IMR-90 (cell line): ENCODE results near the gene STK33.

Experiments
- CEBPB ChIP-seq: IDR thresholded peaks from 2 replicates; pipeline ENCODE4 v1.6.1; 2012; ENCODE audit warnings: low read depth, low read length, improper control_type of control experiment
- CTCF ChIP-seq: conservative IDR thresholded peaks from 2 replicates; pipeline ENCODE4 v1.5.1; 2012; ENCODE audit warnings: mild to moderate bottlenecking, low read depth, low read length, improper control_type of control experiment
- FOS ChIP-seq: fragments of 150-350 bp; IDR thresholded peaks from 2 replicates; pipeline ENCODE4 v1.6.1; 2016; ENCODE audit warnings: low read depth, low read length
- MAFK ChIP-seq: IDR thresholded peaks from 2 replicates; pipeline ENCODE4 v1.6.1; 2012; ENCODE audit warnings: low read depth, low read length, improper control_type of control experiment
- MXI1 ChIP-seq: IDR thresholded peaks from 2 replicates; pipeline ENCODE4 v1.6.1; 2012; ENCODE audit warnings: low read depth, mild to moderate bottlenecking, low read length, moderate library complexity, borderline replicate concordance
- POLR2A ChIP-seq: IDR thresholded peaks from 2 replicates; pipeline ENCODE4 v1.6.1; 2012; ENCODE audit warnings: mild to moderate bottlenecking, low read depth, low read length
- RAD21 ChIP-seq: IDR thresholded peaks from 2 replicates; pipeline ENCODE4 v1.6.1; 2012; ENCODE audit warnings: low read length, improper control_type of control experiment
- RCOR1 ChIP-seq: IDR thresholded peaks from 2 replicates; pipeline ENCODE4 v1.6.1; 2012; ENCODE audit warnings: mild to moderate bottlenecking, low read length, improper control_type of control experiment; ENCODE audit not compliant: insufficient replicate concordance
- RFX5 ChIP-seq: IDR thresholded peaks from 2 replicates; pipeline ENCODE4 v1.8.0; 2012; ENCODE audit warnings: low read depth, mild to moderate bottlenecking, low read length, moderate library complexity
- SMC3 ChIP-seq: fragments of 150-350 bp; IDR thresholded peaks from 2 replicates; pipeline ENCODE4 v1.6.1; 2016; ENCODE audit warnings: low read depth, mild to moderate bottlenecking, antibody characterized with exemption, low read length, moderate library complexity
- TF ChIP-seq, protein P1 (sequence below): fragments of 150-350 bp; IDR thresholded peaks from 2 replicates; pipeline ENCODE4 v1.6.1; 2017; ENCODE audit warnings: mild to moderate bottlenecking, antibody characterized with exemption, low read length, low read depth

- TF ChIP-seq CTCF (no peak), RCOR1 (no peak), SMC3 (no peak), MXI1 (no peak), POLR2A (no peak), MAFK (no peak), RAD21 (no peak), FOS (no peak), CEBPB (no peak), RFX5 (no peak)
- TF ChIP-seq, protein P1, sequence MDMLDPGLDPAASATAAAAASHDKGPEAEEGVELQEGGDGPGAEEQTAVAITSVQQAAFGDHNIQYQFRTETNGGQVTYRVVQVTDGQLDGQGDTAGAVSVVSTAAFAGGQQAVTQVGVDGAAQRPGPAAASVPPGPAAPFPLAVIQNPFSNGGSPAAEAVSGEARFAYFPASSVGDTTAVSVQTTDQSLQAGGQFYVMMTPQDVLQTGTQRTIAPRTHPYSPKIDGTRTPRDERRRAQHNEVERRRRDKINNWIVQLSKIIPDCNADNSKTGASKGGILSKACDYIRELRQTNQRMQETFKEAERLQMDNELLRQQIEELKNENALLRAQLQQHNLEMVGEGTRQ: no peak
These were observed 116.9 kb downstream of the STK33 start for GRCh38 chr11:8477151-8477550.
